Measurements from ENCODE around the gene NSRP1. TPM values are rescaled to one million over a fixed set of nuclear protein-coding genes. Genes with fewer than 3 reads are reported as not detected.

NSRP1 gene
- total and polyA plus RNA-seq, 2 donors (not counting 3 experiments of a cell fraction or from before 2014, with no cell fraction given) = 11.2 to 29.1 TPM

- Histone ChIP-seq H3K4me1 (ENCODE audit: control insufficient read depth, extremely low read depth, insufficient read depth, low read length) (no peaks in the 10 kb centered on the region), H3K4me3 (replicated peaks in 1 of 3; ENCODE audit: insufficient read depth in 1 of 3, low read depth in 1 of 3, low read length in 3 of 3) (no peak overlapping the region), H3K9me3 (replicated peaks; ENCODE audit: control insufficient read depth, insufficient read depth, low read length) (no peaks in the 10 kb centered on the region), H3K27me3 (ENCODE audit: control insufficient read depth in 2 of 2, insufficient read depth in 2 of 2, low read length in 2 of 2) (peaks cover 3 to 33% of the 10 kb centered on the region in 2 experiments), H3K9ac (replicated peaks; ENCODE audit: extremely low read depth, insufficient read depth, low read length) (no peak overlapping the region), H3K9me1 (replicated peaks; ENCODE audit: control insufficient read depth, extremely low read depth, insufficient read depth, low read length) (no peaks in the 10 kb centered on the region), H3K27ac (ENCODE audit: insufficient read depth, low read depth, low read length) (no peak overlapping the region), H2AFZ (ENCODE audit: low read depth, low read length) (no peak overlapping the region), H4K20me1 (replicated peaks; ENCODE audit: control insufficient read depth, extremely low read depth, insufficient read depth, low read length) (no peaks in the 10 kb centered on the region), H3K36me3 (ENCODE audit: control insufficient read depth in 2 of 2, extremely low read depth in 1 of 2, insufficient read depth in 2 of 2, low read length in 2 of 2) (no peaks in the 10 kb centered on the region), H3K79me2 (ENCODE audit: control insufficient read depth, insufficient read depth, low read length) (no peaks in the 10 kb centered on the region), H3K4me2 (ENCODE audit: insufficient read depth, low read length) (no peak overlapping the region)
- FAIRE-seq (no peak), DNase-seq (ENCODE audit: low read depth, low spot score) (no peak)
- TF ChIP-seq POLR2A (IDR thresholded peaks at IDR 0.05; ENCODE audit: low read depth, low read length) (no peak), MAX (IDR thresholded peaks at IDR 0.05; ENCODE audit: insufficient read depth, insufficient read length) (no peak), CTCF (IDR thresholded peaks at IDR 0.05; ENCODE audit: extremely low read depth in 1 of 2, insufficient read depth in 1 of 2, low read depth in 1 of 2, low read length in 2 of 2) (no peak), EZH2 (IDR thresholded peaks at IDR 0.05; ENCODE audit: borderline replicate concordance, low read depth, low read length, severe bottlenecking) (no peak), POLR2AphosphoS5 (IDR thresholded peaks at IDR 0.05; ENCODE audit: insufficient read depth, low read depth, low read length) (no peak), FOS (IDR thresholded peaks at IDR 0.05; ENCODE audit: borderline replicate concordance, insufficient read depth, low read length) (no peak), JUN (IDR thresholded peaks at IDR 0.05; ENCODE audit: borderline replicate concordance, insufficient read depth, insufficient read length, low read depth) (no peak), GATA2 (IDR thresholded peaks at IDR 0.05; ENCODE audit: insufficient read depth, insufficient read length, low read depth, low read length) (no peak), MYC (IDR thresholded peaks at IDR 0.05; ENCODE audit: low read depth, low read length) (no peak)
- BruUV-seq (replicated peaks) = no TSS peak
- intact Hi-C loops (cut with micrococcal nuclease) (no loop called here), dilution Hi-C loops (cut with MboI; ENCODE audit: extremely low pct_ligation_motif_present, low sequenced_read_pairs) (no loop called here)
- ChIA-PET CTCF (interaction anchor here (1.2 to 2.4 kb wide), 2 partner anchors 19 to 21 kb away, joined by 3 to 14 read pairs; no protein-coding TSS in a partner anchor), POLR2A (no interaction called here)
These were observed 42.4 kb upstream of the NSRP1 start for GRCh38 chr17:30074254-30074653.

Data from endothelial cell of umbilical vein (primary cell).